Measurements from ENCODE around the gene SUN5. TPM values are rescaled to one million over a fixed set of nuclear protein-coding genes. Genes with fewer than 3 reads are reported as not detected.
A peak's percentile ranks its signal among the peaks of the same experiment; 100 is the strongest.

The SUN5 gene
- total RNA-seq, 2 experiments from 2014 or later, result not detected

- H3K36me3 Mint-ChIP-seq, result no peaks in the 10 kb centered on the region
- H3K4me3 Mint-ChIP-seq, result no peak overlapping the region
- no peak overlapping the region for H3K27ac Mint-ChIP-seq
- no peak for DNase-seq
- ATAC-seq, result no peak
- CTCF ChIA-PET, result interaction anchor here (1.8 kb wide), 1 partner anchor 27 kb away, joined by 4 read pairs; no protein-coding TSS in a partner anchor
- H3K9me3 Mint-ChIP-seq (ENCODE audit: low read depth), result peaks cover under 1% of the 10 kb centered on the region
- no peaks in the 10 kb centered on the region for H3K4me1 Mint-ChIP-seq
- no peaks in the 10 kb centered on the region for H3K27me3 Mint-ChIP-seq
These were observed 14.5 kb downstream of the SUN5 start for GRCh38 chr20:32989507-32990283.

GRCh38 chr20:32988008-32988407 lies 16.2 kb downstream of the SUN5 start:
- DNase-seq (no peak), ATAC-seq (no peak)
- no peaks in the 10 kb centered on the region for H3K27me3 Mint-ChIP-seq
- CTCF ChIA-PET, result interaction anchor here (1.3 kb wide), 1 partner anchor 86 kb away, joined by 5 read pairs; no protein-coding TSS in a partner anchor
- H3K27ac Mint-ChIP-seq, result no peak overlapping the region
- no peaks in the 10 kb centered on the region for H3K9me3 Mint-ChIP-seq (ENCODE audit: low read depth)
- H3K4me3 Mint-ChIP-seq, result no peak overlapping the region
- no peaks in the 10 kb centered on the region for H3K4me1 Mint-ChIP-seq
- H3K36me3 Mint-ChIP-seq, result no peaks in the 10 kb centered on the region

GRCh38 chr20:32987044-32987825 lies 17.0 kb downstream of the SUN5 start:
- Mint-ChIP-seq H3K36me3 (no peaks in the 10 kb centered on the region), H3K27me3 (no peaks in the 10 kb centered on the region), H3K9me3 (ENCODE audit: low read depth) (no peaks in the 10 kb centered on the region), H3K27ac (peak overlapping the region; percentile 26), H3K4me1 (no peaks in the 10 kb centered on the region), H3K4me3 (no peak overlapping the region)
- no peak for ATAC-seq
- CTCF ChIA-PET, result interaction anchor here (1.3 kb wide), 1 partner anchor 85 kb away, joined by 5 read pairs; no protein-coding TSS in a partner anchor
- DNase-seq, result no peak

GRCh38 chr20:32986331-32986966 lies 17.8 kb downstream of the SUN5 start:
- H3K4me3 Mint-ChIP-seq, result no peak overlapping the region
- CTCF ChIA-PET, result no interaction called here
- H3K27me3 Mint-ChIP-seq, result no peaks in the 10 kb centered on the region
- H3K4me1 Mint-ChIP-seq, result no peaks in the 10 kb centered on the region
- no peaks in the 10 kb centered on the region for H3K9me3 Mint-ChIP-seq (ENCODE audit: low read depth)
- ATAC-seq (no peak), DNase-seq (no peak)
- no peaks in the 10 kb centered on the region for H3K36me3 Mint-ChIP-seq
- H3K27ac Mint-ChIP-seq, result no peak overlapping the region

GRCh38 chr20:32985596-32985995 lies 18.6 kb downstream of the SUN5 start:
- no peak for DNase-seq
- Mint-ChIP-seq H3K27me3 (no peaks in the 10 kb centered on the region), H3K9me3 (ENCODE audit: low read depth) (no peaks in the 10 kb centered on the region), H3K27ac (no peak overlapping the region), H3K4me3 (no peak overlapping the region), H3K4me1 (no peaks in the 10 kb centered on the region), H3K36me3 (no peaks in the 10 kb centered on the region)
- CTCF ChIA-PET, result interaction anchor here (1.4 kb wide), 1 partner anchor 19 kb away, joined by 4 read pairs; the partner anchor contains the start of gene SUN5
- ATAC-seq, result no peak

- H3K36me3 Mint-ChIP-seq, result no peaks in the 10 kb centered on the region
- no peaks in the 10 kb centered on the region for H3K27me3 Mint-ChIP-seq
- H3K27ac Mint-ChIP-seq, result no peak overlapping the region
- ATAC-seq, result no peak
- no peaks in the 10 kb centered on the region for H3K9me3 Mint-ChIP-seq (ENCODE audit: low read depth)
- no peaks in the 10 kb centered on the region for H3K4me1 Mint-ChIP-seq
- H3K4me3 Mint-ChIP-seq, result no peak overlapping the region
- CTCF ChIA-PET, result interaction anchor here (1.0 to 1.4 kb wide), 2 partner anchors 13 to 20 kb away, joined by 3 to 4 read pairs; partner anchors contain the start of gene SUN5
- DNase-seq, result no peak
These were observed 19.4 kb downstream of the SUN5 start for GRCh38 chr20:32984631-32985354.

- H3K4me1 Mint-ChIP-seq, result no peaks in the 10 kb centered on the region
- no peak for ATAC-seq
- no peak for DNase-seq
- CTCF ChIA-PET, result interaction anchor here (1.0 kb wide), 1 partner anchor 12 kb away, joined by 3 read pairs; no protein-coding TSS in a partner anchor
- H3K9me3 Mint-ChIP-seq (ENCODE audit: low read depth), result no peaks in the 10 kb centered on the region
- no peak overlapping the region for H3K4me3 Mint-ChIP-seq
- H3K36me3 Mint-ChIP-seq, result no peaks in the 10 kb centered on the region
- H3K27ac Mint-ChIP-seq, result no peak overlapping the region
- H3K27me3 Mint-ChIP-seq, result no peaks in the 10 kb centered on the region
These were observed 20.0 kb downstream of the SUN5 start for GRCh38 chr20:32984196-32984595.

- DNase-seq (no peak), ATAC-seq (no peak)
- no peaks in the 10 kb centered on the region for H3K4me1 Mint-ChIP-seq
- H3K27me3 Mint-ChIP-seq, result no peaks in the 10 kb centered on the region
- H3K4me3 Mint-ChIP-seq, result no peak overlapping the region
- no peak overlapping the region for H3K27ac Mint-ChIP-seq
- CTCF ChIA-PET, result interaction anchor here (1.0 kb wide), 1 partner anchor 12 kb away, joined by 3 read pairs; no protein-coding TSS in a partner anchor
- no peaks in the 10 kb centered on the region for H3K9me3 Mint-ChIP-seq (ENCODE audit: low read depth)
- no peaks in the 10 kb centered on the region for H3K36me3 Mint-ChIP-seq
These were observed 20.6 kb downstream of the SUN5 start for GRCh38 chr20:32983459-32984112.

GRCh38 chr20:32982617-32983458 lies 21.4 kb downstream of the SUN5 start:
- Mint-ChIP-seq H3K27me3 (no peaks in the 10 kb centered on the region), H3K4me1 (no peaks in the 10 kb centered on the region), H3K27ac (no peak overlapping the region), H3K36me3 (no peaks in the 10 kb centered on the region), H3K4me3 (no peak overlapping the region), H3K9me3 (ENCODE audit: low read depth) (no peaks in the 10 kb centered on the region)
- DNase-seq (no peak), ATAC-seq (no peak)
- CTCF ChIA-PET, result no interaction called here

- Mint-ChIP-seq H3K4me1 (peaks cover 9% of the 10 kb centered on the region), H3K4me3 (no peak overlapping the region), H3K36me3 (peaks cover 8% of the 10 kb centered on the region), H3K27me3 (no peaks in the 10 kb centered on the region), H3K27ac (no peak overlapping the region), H3K9me3 (ENCODE audit: low read depth) (peaks cover 8% of the 10 kb centered on the region)
- DNase-seq, result no peak
- CTCF ChIA-PET, result interaction anchor here (0.9 kb wide), 1 partner anchor 18 kb away, joined by 3 read pairs; no protein-coding TSS in a partner anchor
- no peak for ATAC-seq
These were observed 23.2 kb downstream of the SUN5 start for GRCh38 chr20:32980990-32981389.

GRCh38 chr20:32980131-32980941 lies 23.9 kb downstream of the SUN5 start:
- Mint-ChIP-seq H3K9me3 (ENCODE audit: low read depth) (peaks cover 8% of the 10 kb centered on the region), H3K36me3 (peaks cover 8% of the 10 kb centered on the region), H3K27me3 (no peaks in the 10 kb centered on the region), H3K4me3 (no peak overlapping the region), H3K27ac (no peak overlapping the region), H3K4me1 (peaks cover 11% of the 10 kb centered on the region)
- CTCF ChIA-PET, result no interaction called here
- DNase-seq (no peak), ATAC-seq (no peak)

All from activated CD8-positive, alpha-beta memory T cell treated with anti-CD3 and anti-CD28 coated beads, Interleukin-2, amount 10 ng/mL, durations not matched to agents 7 days and 5 days (primary cell).